ENCODE measurements around the gene SP3. TPM values are rescaled to one million over a fixed set of nuclear protein-coding genes. Genes with fewer than 3 reads are reported as not detected.

The SP3 gene
- total RNA-seq, 1 donor from 2014 or later = 41.2 TPM

- no peak overlapping the region for H3K4me3 ChIP-seq (ENCODE audit: low read depth, low read length)
- TF ChIP-seq, protein P1, sequence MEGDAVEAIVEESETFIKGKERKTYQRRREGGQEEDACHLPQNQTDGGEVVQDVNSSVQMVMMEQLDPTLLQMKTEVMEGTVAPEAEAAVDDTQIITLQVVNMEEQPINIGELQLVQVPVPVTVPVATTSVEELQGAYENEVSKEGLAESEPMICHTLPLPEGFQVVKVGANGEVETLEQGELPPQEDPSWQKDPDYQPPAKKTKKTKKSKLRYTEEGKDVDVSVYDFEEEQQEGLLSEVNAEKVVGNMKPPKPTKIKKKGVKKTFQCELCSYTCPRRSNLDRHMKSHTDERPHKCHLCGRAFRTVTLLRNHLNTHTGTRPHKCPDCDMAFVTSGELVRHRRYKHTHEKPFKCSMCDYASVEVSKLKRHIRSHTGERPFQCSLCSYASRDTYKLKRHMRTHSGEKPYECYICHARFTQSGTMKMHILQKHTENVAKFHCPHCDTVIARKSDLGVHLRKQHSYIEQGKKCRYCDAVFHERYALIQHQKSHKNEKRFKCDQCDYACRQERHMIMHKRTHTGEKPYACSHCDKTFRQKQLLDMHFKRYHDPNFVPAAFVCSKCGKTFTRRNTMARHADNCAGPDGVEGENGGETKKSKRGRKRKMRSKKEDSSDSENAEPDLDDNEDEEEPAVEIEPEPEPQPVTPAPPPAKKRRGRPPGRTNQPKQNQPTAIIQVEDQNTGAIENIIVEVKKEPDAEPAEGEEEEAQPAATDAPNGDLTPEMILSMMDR (conservative IDR thresholded peaks at IDR 0.05; ENCODE audit: low read depth, low read length) = no peak
- no peak for DNase-seq (ENCODE audit: low read depth)
Observed at GRCh38 chr2:173909846-173910245, 55.3 kb downstream of the SP3 start.

DNA sequence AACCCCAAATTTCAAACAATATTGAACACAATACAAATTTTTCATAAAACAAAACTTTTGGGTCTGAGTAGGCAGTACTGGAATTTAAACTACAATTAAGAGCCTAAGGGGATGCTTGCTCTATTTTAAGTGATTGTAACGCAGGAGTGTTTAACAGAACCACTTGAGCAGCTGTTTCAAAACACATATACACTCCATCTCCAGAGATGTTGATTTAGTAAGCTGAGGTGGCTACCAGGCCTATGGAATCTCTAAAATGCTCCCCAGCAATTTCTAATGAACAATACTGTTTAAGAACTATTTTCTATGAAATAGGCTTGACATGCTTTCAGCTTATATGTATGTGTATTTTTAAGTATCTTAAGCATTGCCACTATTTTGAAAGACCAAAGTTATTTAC is 58.5 kb downstream of the SP3 start:
- no peak for DNase-seq (ENCODE audit: low read depth)
- no peak overlapping the region for H3K4me3 ChIP-seq (ENCODE audit: low read depth, low read length)
- TF ChIP-seq, protein P1 (conservative IDR thresholded peaks at IDR 0.05; ENCODE audit: low read depth, low read length) = no peak

DNA sequence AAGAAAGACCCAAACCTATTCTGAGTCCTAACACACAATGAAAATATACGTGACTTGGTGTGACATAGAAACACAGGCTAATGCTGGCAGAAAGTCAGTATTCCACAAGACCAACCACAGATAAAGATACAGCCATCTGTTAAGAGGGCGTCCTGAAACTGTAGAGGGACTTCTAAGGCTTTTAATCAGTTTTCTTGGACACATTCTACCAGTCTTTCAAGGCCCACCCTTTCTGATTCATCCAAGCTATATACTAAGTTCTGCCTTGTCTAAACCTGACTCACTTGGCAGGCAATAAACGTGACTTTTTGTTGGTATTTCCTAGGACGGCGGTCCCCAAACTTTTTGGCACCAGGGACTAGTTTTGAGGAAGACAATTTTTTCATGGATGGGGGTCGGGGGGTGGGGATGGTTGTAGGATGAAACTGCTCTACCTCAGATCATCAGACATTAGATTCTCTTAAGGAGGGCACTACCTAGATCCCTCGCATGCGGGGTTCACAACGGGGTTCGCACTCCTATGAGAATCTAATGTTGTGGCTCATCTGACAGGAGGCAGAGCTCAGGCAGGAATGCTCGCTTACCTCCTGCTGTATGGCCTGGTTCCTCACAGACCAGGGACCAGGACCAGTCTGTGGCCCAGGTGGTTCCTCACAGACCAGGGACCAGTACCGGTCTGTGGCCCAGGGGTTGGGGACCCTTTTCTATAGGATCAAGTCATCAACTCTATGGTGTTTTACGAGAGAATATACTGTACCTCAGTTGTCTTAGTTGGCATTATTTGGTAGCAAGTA is 61.4 kb downstream of the SP3 start:
- no peak for DNase-seq (ENCODE audit: low read depth)
- TF ChIP-seq, protein P1 (conservative IDR thresholded peaks at IDR 0.05; ENCODE audit: low read depth, low read length) = no peak
- no peak overlapping the region for H3K4me3 ChIP-seq (ENCODE audit: low read depth, low read length)

- no peak for DNase-seq (ENCODE audit: low read depth)
- TF ChIP-seq, protein P1 (conservative IDR thresholded peaks at IDR 0.05; ENCODE audit: low read depth, low read length) = no peak
Observed at GRCh38 chr2:173898996-173899395, 66.2 kb downstream of the SP3 start.

GRCh38 chr2:173898178-173898668 is 67.0 kb downstream of the SP3 start:
- H3K4me3 ChIP-seq (ENCODE audit: low read depth, low read length) = no peak overlapping the region
- DNase-seq (ENCODE audit: low read depth) = no peak
- TF ChIP-seq, protein P1 (conservative IDR thresholded peaks at IDR 0.05; ENCODE audit: low read depth, low read length) = no peak

More at GRCh38 chr2:173898996-173899395, 66.2 kb downstream of the SP3 start:
- no peak overlapping the region for H3K4me3 ChIP-seq (ENCODE audit: low read depth, low read length)

DNA sequence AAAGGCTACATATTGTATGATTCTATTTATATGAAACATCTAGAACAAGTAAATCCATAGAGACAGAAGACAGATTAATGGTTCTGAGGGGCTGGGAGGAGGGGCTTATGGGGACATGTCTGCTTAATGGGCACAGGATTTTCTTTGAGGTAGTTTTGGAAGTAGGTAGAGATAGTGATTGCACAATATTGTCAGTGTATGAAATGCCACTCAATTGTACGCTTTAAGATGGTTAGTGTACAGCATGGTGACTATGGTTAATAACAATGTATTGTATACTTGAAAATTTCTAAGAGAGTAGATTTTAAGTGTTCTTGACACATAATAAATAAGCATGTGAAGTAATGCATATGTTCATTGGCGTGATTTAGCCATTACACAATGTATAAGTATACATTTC is 68.4 kb downstream of the SP3 start:
- H3K4me3 ChIP-seq (ENCODE audit: low read depth, low read length) = no peak overlapping the region
- no peak for DNase-seq (ENCODE audit: low read depth)
- TF ChIP-seq, protein P1 (conservative IDR thresholded peaks at IDR 0.05; ENCODE audit: low read depth, low read length) = no peak

- no peak for DNase-seq (ENCODE audit: low read depth)
- TF ChIP-seq, protein P1 (conservative IDR thresholded peaks at IDR 0.05; ENCODE audit: low read depth, low read length) = no peak
- H3K4me3 ChIP-seq (ENCODE audit: low read depth, low read length) = no peak overlapping the region
Observed at GRCh38 chr2:173892341-173892740, 72.8 kb downstream of the SP3 start.

All from epithelial cell of proximal tubule (primary cell).